ENCODE data around the gene TCFL5.

TCFL5 gene

GRCh38 chr20:62841705-62842212 is 19.9 kb downstream of the TCFL5 start:
- DNase-seq (ENCODE audit: extremely low read depth, low read depth), result no peak
- TF ChIP-seq CTCF (IDR thresholded peaks at IDR 0.05; ENCODE audit: low read depth, low read length), result no peak

- no peak for TF ChIP-seq CTCF (IDR thresholded peaks at IDR 0.05; ENCODE audit: low read depth, low read length)
- DNase-seq (ENCODE audit: extremely low read depth, low read depth), result no peak
These were observed 21.1 kb downstream of the TCFL5 start for GRCh38 chr20:62840244-62841197.

- TF ChIP-seq CTCF (IDR thresholded peaks at IDR 0.05; ENCODE audit: low read depth, low read length), result no peak
- DNase-seq (ENCODE audit: extremely low read depth, low read depth), result no peak
These were observed 21.8 kb downstream of the TCFL5 start for GRCh38 chr20:62839816-62840215.

GRCh38 chr20:62839261-62839660 is 22.4 kb downstream of the TCFL5 start:
- TF ChIP-seq CTCF (IDR thresholded peaks at IDR 0.05; ENCODE audit: low read depth, low read length), result no peak
- DNase-seq (ENCODE audit: extremely low read depth, low read depth), result no peak

GRCh38 chr20:62838128-62838891 is 23.3 kb downstream of the TCFL5 start:
- no peak for TF ChIP-seq CTCF (IDR thresholded peaks at IDR 0.05; ENCODE audit: low read depth, low read length)
- no peak for DNase-seq (ENCODE audit: extremely low read depth, low read depth)

- no peak for DNase-seq (ENCODE audit: extremely low read depth, low read depth)
- TF ChIP-seq CTCF (IDR thresholded peaks at IDR 0.05; ENCODE audit: low read depth, low read length), result no peak
These were observed 23.9 kb downstream of the TCFL5 start for GRCh38 chr20:62837790-62838127.
